ENCODE measurements around the gene GDF15.

DNA sequence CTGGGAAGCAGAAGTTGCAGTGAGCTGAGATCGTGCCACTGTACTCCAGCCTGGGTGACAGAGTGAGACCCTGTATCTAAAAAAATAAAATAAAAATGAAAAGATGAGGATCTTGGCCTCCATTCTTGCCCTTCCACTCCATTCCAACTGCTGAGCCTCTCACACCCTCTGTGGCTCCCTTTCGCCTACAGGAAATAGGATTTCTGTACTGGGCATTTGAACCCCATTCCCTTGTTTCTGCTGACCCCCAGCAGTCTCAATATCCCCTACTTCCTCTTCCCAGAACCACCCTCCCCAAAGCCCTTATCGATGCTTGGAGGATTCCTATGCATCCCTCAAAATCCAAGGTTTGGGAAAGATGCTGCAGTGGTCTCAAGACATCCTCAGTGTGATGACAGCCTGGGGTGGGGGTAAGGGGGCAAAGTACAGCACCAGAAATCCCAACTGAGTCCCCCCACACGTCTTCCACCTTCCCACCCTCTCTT lies 12.5 kb upstream of the GDF15 start:
- TF ChIP-seq CTCF (IDR thresholded peaks at IDR 0.05) (no peak), POLR2A (IDR thresholded peaks at IDR 0.05) (no peak)
